Measurements from ENCODE around the gene BMPR1B.
"Not testable (repeated sequence)": the region's sequence is repeated elsewhere in the genome, so short reads cannot be mapped to it uniquely, and the experiment has no call there.

Gene BMPR1B

DNA sequence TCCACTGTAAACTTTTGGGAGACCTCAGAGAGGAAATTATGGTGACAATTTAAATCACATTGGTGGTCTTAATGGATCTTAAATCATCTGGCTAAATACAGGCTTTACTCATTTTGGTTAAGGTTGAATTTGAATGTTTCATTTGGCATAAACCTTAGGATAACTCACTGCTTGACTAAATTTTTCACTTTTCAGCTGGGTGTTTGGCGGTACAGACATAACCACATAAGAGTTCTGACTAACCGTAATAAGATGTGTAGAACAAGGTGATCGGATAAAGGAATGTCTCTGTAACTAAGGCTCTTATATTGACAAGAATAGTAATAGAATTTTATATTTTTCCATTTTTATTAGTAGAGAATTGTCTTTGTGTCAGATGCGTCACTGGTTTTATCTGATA lies 281.0 kb downstream of the BMPR1B start:
- no peak for DNase-seq (ENCODE audit: low read depth)

DNA sequence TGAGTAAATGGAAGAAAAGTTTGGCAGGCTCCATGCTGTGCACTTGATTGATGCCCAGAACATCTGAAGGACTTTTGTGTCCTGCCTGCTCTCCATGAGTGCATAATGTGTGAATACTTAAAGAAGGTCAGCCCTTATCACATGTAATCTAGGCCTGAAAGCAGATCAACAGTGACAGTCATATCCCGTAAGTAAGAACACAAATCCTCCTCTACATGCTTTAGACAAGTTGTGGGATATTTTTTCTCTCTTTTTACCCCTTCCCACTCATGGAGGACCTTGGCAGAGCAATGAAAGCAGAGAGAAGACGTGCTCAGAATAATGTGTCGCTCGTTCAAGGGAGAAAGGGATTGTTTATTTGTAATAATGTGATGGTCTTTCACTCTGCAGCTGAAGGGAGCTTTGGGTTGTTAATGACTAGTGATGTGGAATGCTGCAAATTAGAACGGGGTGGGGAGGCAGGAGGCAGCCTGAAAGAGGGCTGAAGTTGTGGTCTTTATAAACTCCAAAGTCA lies 286.6 kb downstream of the BMPR1B start:
- no peak for DNase-seq (ENCODE audit: low read depth)

DNA sequence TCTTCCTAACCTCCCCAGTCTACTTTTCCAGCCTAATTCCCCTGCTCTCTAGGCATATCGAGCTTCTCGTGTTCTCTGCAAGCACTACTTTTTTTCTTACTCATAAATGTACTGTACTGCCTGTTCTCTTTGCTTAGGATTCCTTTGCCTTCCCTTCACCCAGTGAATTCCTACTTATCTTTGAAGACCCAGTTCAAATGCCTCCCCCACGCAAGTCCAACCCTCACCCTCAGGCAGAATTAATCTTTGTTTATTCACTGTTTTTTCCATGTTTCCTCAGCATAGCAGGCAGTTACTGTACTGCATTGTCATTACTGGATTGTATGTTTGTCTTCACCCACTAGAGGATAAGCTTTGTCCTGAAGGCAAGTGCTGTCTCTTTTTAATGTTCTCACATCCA lies 287.7 kb downstream of the BMPR1B start:
- no peak for DNase-seq (ENCODE audit: low read depth)

DNA sequence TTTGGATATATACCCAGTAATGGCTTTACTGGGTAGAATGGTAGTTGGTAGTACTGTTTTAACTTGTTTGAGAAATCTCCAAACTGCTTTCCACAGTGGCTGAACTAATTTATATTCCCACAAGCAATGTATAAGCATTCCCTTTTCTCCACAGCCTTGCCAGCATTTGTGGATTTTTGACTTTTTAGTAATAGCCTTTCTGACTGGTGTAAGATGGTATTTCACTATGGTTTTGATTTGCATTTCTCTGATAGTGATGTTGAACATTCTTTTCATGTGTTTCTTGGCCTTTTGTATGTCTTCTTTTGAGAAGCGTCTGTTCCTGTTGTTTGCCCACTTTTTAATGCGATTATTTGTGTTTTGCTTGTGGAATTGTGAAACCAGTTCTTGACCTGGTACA lies 290.5 kb downstream of the BMPR1B start:
- DNase-seq (ENCODE audit: low read depth), result no peak

DNA sequence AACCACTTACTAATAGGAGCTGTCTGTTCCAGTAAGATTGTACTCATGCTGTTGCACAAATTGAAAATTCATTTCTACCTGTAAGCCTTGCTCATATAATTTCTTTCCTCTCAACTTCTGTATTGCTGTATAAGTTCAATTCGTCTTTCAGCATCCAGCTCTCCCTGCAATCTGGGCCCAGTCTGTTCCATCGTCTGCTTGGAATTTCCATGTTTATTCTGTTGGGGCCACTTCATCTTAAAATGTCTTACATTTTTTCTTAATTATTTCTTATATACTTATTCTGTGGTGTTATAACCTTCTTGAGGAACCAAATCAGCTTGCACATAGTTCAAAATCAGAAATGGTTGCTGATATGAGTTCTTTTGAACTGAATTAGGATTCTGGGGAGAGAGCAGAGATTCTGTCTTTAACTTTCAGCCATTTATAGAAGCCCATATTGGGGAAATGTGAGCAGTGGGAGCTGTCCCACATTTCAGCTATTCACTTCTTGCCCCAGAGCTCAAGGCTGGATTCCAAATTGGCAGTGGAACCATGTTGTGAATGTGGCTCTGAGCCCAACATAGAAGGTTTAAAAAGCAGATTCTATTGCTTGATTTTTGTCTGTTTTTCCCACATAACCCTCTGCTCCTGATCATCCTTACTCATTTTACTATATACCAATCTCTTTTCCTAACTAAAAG lies 291.9 kb downstream of the BMPR1B start:
- DNase-seq (ENCODE audit: low read depth), result no peak

DNA sequence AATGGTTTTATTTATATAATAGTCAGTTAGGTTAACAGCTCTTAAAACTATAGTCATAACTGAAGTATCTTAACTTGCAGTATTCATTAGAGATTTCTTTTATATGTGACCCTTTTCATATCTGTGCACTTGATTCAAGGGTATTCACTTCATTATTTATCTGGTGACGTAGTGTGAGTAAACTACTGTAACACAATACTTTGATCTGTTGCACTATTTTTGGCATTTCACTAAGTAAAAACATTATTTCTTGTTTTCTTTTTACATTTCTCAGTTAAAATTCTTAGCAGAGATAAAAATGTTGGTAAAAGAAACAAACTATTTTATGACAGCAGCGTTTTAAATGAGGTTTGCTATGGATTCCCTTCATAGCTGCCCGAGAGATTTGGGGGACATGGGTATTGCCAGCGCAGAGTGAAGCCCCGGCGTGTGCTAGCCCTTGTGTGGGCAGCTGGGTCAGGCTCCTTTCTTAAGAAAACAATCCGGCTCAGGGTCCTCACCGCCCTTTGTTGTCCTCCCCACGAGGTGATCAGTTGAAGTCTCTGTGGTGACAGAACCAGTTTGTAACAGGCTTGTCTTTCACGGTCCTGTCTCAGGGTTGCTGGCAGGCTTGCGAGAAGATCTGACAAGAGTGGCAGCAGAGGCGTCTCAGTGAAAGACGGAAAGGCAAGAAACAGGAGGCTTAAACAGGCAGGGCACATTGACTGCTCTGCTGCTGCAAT lies 293.4 kb downstream of the BMPR1B start:
- DNase-seq (ENCODE audit: low read depth), result no peak

DNA sequence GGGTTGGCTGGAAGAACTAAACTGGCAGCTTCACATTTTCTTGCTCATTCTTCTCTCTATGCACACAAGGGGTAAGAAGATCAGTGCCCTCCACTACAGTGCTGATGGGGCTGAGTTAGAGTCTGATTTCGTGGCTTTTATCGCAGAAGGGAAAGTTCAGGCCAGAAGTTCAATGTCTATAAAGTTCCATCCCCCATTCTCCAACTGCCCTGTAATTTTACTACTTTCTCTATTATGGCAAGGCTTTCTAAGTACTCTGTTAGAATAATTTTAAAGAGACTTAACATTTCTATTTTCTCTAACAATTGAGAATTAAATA lies 293.9 kb downstream of the BMPR1B start:
- DNase-seq (ENCODE audit: low read depth), result no peak

DNA sequence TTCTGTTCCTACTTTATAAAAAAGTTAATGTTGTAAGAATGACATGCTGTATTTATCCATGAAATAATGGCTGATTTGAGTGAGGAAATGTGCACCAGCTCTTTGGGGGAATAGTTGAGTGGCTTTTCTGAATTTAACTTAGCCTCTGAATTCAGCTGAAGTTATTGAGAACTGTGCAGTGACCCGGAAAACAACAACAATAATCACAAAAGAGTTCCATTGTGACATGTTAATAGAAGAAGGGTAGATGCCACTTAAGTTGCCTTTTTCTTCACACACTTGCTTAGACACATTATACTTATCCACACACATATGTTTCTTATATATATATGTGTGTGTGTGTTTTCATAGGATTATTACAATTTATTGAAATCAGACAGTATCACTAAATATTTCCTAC lies 301.2 kb downstream of the BMPR1B start:
- no peak for DNase-seq (ENCODE audit: low read depth)

DNA sequence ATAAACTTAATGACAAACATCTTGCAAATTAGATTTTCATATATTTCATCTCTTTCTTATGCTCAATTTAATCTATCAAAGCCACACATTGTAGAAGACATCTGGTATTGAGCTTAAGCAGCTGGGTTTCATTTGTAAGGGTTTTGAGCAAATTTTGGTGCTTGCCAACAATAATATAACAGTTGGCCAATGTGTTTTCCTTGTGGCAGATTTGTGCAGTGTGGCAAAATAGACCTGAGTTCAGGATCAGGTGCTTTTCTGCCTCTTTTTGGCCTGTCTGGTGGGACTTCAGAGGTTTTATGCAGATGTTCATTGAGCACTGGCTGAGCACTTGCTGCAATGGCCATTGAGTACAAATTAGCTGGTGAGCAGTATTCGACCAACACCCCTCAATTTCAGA lies 301.9 kb downstream of the BMPR1B start:
- DNase-seq (ENCODE audit: low read depth), result no peak

DNA sequence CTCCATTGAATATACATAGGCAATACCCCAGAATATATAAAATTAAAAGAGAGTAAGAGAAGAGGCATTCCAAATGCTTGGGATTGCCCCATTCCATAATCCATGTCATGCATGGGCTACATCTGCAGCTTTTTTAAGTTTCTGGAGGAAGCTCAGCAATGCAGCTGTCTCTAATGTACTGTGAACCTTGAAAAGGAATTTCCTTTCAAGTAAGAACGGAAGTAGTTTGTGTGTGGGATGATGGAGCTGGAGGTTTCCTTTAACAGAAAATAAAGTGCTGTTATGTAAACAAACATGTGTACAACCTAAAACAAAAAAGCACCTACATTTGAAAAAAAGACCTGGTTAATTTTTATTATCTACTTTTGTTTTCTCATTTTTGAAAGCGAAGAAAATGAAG lies 303.5 kb downstream of the BMPR1B start:
- no peak for DNase-seq (ENCODE audit: low read depth)

DNA sequence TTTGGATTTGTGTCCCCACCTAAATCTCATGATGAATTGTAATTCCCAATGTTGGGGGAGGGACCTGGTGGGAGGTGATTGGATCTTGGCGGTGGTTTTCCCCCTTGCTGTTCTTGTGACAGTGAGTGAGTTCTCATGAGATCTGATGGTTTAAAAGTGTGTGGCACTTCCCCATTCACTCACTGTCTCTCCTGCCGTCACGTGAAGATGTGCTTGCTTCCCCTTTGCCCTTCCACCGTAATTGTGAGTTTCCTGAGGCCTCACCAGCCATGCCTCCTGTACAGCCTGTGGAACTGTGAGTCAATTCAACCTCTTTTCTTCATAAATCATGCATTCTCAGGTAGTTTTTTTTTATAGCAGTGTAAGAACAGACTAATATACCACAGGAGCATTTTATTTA lies 304.0 kb downstream of the BMPR1B start:
- not testable (repeated sequence) for DNase-seq (ENCODE audit: low read depth)

DNA sequence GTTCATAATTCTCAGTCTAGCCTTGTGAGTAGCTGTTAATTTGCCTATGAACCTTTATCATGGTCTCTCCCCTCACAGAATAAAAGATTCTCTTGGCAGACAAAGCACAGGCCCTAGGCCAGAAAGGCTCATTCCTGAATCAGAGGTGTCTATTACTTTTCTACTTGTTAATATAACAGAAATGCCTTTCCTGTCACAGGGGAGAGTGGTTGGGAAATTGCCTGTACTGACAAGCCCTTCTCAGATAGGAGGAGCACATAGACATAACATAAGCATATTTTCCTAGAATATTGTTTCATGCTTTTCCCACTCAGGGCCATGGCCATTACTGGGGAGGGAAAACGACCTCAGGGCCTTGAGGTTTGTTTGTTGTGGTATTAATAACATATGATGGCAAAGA lies 308.3 kb downstream of the BMPR1B start:
- DNase-seq (ENCODE audit: low read depth), result no peak

DNA sequence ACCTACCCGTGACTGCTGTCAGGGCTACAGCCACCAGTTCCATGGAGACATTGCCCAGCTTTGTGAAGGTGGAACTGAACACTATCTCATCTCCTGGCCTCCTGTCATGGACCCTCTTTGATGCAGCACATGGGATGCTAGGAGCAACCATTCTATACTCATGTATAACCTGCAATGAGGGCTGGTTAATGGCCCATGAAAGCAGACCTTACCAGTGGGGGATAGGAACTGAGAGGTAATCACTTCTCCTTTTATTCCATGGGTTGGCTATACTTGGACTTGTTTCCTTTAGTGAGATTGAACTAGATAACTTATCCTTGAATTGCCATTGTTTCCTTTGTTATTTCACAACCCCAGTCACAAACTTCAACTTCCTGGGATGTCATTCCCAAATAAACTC lies 310.6 kb downstream of the BMPR1B start:
- DNase-seq (ENCODE audit: low read depth), result no peak

DNA sequence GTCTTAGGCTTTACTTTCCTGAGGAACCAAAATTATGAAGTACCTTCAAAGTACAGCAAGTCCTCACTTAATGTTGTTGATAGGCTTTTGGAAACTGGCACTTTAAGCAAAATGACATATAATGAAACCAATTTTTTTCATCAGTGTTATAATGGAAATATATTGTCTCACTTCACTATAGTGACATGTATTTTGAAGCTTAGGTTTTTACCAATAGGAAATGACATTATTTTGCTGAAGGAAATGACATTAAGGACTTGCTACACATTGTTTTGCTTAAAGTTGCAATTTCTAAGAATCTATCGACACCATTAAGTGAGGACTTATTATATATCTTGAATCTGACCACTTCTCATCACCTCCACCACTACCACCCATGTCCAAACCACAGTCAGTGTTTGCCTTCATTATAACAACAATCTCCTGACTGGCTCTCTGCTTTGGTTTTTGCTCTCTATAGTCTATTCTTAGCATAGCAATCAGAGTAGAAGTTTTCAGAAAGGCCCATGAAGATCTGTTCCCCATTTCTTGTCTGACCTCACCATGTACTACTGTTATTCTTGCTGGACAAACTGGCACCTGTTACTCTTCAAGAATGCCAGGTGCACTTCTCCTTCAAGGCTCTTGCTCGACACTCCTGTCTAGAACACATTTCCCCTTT lies 311.2 kb downstream of the BMPR1B start:
- DNase-seq (ENCODE audit: low read depth), result no peak

DNA sequence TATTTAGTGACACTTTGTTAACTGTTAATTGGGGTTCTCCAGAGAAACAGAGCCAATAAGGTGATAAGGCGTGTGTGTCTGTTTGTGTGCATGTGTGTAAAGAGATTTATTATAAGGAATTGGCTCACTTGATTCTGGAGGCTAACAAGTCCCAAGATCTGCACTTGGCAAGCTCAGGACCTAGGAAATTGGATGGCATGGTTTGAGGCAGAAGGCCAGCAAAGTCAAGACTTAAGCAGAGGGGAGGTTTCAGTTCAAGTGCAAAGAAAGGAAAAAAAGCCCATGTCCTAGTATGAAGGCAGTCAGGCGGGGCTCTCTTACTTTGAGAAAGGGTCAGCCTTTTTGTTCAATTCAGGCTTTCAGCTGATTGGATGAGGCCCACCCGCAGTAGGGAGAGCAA lies 314.1 kb downstream of the BMPR1B start:
- DNase-seq (ENCODE audit: low read depth), result no peak

DNA sequence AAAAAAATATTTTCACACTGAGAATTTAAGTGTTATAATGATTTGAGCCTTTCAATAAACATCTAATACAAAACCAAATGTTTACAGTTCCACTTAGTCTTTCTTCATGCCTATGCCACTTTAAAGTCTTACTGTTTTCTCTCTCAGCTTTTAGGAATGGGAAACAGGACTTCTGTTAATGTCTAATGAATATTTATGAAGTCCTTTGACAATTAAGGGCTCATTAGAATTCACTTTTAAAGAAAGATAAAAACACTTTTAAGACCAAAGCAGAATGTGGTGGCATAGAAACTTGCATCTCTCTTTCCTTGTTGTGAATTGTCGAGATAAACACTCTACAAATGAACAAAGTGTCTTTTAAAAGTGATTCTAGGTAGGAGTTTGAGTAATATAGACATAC lies 315.9 kb downstream of the BMPR1B start:
- DNase-seq (ENCODE audit: low read depth), result no peak

DNA sequence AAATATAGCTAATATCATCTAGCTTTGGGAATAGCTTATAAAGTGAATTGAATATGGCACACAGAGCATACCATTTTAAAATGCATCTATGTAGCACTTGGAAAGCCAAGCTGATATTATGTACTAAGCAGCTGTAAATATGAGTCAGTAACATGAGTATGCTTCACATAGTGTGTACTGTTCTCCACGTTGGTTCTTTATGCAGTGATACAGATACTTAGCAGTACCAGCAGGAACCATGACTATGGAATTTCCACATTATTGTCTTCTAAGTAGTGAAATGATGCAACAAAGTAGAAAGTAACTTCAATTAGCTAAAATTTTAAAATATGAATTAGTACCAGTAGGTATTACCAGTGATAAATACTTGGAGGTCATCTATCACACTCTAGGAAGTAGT lies 320.1 kb downstream of the BMPR1B start:
- no peak for DNase-seq (ENCODE audit: low read depth)

DNA sequence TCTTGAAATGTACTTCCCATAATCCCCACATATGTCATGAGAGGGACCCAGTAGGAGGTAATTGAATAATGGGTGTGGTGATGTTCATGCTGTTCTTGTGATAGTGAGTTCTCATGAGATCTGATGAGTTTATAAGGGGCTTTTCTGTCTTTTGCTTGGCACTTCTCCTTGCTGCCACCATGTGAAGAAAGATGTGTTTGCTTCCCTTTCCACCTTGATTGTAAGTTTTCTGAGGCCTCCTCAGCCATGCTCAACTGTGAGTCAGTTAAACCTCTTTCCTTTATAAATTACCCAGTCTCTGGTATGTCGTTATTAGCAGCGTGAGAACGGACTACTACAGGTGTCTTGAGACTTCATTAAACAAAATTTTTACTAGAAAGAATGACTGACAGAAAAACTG lies 323.2 kb downstream of the BMPR1B start:
- no peak for DNase-seq (ENCODE audit: low read depth)

DNA sequence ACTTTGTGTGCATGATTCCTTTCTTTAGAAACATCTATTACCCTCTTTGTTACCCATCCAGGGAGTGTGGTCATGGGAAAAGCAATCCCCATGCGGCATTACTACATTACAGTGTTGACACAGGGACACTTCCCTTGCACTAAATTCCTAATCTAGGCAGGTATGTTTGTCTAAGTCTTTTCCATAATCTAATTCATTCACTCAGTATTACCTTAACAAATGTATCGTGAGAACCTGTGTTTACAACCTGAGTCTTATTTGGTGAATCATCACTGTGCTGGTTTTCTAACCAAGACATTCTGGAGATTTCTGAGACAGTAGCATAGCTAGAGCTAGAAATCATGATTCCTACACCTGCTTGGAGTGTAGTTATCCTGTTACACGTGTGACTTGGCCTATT lies 326.8 kb downstream of the BMPR1B start:
- DNase-seq (ENCODE audit: low read depth), result no peak

DNA sequence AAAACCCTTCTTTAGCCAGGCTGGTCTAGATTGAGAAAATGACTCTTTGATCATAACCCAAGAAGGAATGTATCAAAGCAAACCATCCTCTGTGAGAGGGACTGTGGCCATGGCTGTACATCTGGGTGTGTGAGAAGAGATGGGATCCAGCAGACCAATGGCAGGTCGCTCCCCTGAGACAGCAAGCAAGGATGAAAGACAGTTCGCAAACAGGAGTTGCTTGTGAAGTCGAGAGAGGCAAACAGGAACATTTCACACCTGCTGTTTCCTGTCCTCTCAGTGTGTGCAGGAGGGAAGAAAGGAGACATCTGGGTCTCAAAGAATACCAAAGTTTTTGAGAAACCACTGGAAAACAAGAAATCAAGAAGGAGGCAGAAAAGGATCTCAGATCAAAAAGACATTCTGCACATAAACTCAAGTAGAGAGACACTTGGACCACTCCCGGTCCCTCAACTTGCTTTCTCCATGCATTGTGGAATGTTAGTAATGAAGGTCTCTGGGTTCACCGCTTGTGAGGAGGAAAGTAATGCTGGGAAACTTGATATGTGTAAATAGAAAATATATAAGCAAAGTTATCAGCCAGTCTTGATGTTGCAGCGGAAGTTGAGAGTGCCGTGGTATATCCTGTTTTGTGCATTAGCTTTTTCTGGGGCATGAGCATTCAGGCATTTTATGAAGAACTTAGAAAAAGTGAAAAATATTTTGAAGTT lies 327.5 kb downstream of the BMPR1B start:
- DNase-seq (ENCODE audit: low read depth), result no peak

DNA sequence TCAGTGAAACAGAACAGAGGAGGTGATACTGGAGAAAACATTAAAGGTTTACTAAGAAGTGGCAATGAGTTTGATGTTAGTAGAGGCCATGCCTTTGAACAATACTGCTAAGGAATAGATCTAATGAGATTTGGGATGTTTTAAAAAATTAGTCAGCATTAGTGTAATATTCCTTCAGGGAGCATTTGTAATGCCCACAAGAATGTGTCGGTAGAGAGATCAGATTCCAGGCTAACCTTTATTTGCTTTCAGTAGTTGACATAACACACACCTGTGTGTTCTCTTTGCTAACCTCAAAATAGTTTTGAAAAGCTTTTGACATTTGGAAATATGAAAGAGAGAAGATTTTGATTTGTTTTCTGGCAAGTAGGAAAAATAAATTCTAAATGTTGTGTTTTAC lies 328.8 kb downstream of the BMPR1B start:
- no peak for DNase-seq (ENCODE audit: low read depth)

DNA sequence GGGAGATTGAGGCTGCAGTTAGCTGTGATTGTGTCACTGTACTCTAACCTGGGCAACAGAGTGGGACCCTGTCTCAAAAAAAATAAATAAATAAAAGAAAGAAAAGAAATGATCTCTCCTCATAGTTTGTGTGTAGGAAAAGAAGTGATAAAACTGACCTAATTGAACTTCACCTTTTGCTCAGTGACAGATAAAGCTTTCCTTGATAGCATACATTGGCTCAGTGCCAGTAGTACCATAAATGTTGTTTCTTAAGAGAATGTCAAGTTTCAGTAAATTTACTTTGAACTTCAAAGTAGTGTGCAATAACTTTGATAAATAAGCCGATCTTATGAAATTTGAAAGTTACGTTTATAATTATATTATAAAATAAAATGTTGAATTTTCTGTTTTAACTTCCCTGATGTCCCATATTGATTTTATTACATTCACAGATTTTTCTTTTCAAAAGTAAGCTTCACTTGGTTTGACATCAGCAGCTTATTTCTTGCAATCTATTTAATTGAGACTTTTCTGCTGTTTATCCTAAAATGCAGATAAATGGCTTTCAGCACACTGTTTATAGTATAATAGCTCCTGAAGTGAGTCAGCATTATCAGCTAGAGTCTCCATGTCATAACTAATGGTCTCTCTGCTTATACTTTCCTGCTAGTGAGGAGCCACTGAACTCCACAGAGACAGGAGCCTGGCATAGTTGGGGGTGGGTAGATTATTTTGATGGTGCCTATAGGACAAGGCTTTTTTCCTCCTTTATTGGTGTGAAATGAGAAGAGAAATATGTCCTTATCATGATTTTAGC lies 330.1 kb downstream of the BMPR1B start:
- DNase-seq (ENCODE audit: low read depth), result no peak

Data from stimulated activated CD8-positive, alpha-beta memory T cell treated with anti-CD3 and anti-CD28 coated beads, Interleukin-12 subunit alpha, Interleukin-12 subunit beta, amount 100 ng/mL, for 4 hours (primary cell).